Panc1 (cell line): ENCODE results near the gene IFIH1. TPM values are rescaled to one million over a fixed set of nuclear protein-coding genes. Genes with fewer than 3 reads are reported as not detected.

Source experiments
- ATAC-seq: fragments of 200-7000 bp; cut with Tn5 transposase; 2 replicates; pipeline ENCODE4 v1.9.1; 2020; ENCODE audit warnings: mild to moderate bottlenecking, moderate library complexity
- BruUV-seq: library from RNA; stranded (reverse); fragments of 400-500 nt; replicated peaks from 2 replicates; lab custom pipeline; 2021; lab: Mats Ljungman, UMichigan
- CTCF ChIA-PET: fragments of 300-600 bp; sonication (Branson Sonifier 250); formaldehyde crosslinking; loops from one replicate; lab custom pipeline; 2022; ENCODE audit warnings: antibody characterized with exemption; lab: Charles Lee
- POLR2A ChIA-PET: fragments of 300-600 bp; sonication (Branson Sonifier 250); formaldehyde crosslinking; loops from one replicate; lab custom pipeline; 2022; ENCODE audit warnings: antibody characterized with exemption; lab: Charles Lee
- DNase-seq: peaks from one replicate; pipeline ENCODE4 v3.0.0-alpha.2; 2010; ENCODE audit warnings: low read depth, low spot score
- H3K27ac ChIP-seq: 2 replicates; pipeline ENCODE4 v1.5.1; 2011; ENCODE audit warnings: mild to moderate bottlenecking, low read length, inconsistent platforms
- H3K27me3 ChIP-seq: fragments of 200-500 bp; sonication (Bioruptor generic); 2 replicates; pipeline ENCODE4 v1.6.0; 2014; ENCODE audit warnings: low read length, inconsistent platforms; ENCODE audit not compliant: control insufficient read depth, insufficient read depth
- H3K36me3 ChIP-seq: fragments of 200-500 bp; sonication (Bioruptor generic); 2 replicates; pipeline ENCODE4 v1.5.1; 2014; ENCODE audit warnings: inconsistent platforms, mild to moderate bottlenecking, low read length, moderate library complexity; ENCODE audit not compliant: control insufficient read depth, insufficient read depth
- H3K4me1 ChIP-seq: 2 replicates; pipeline ENCODE4 v1.5.1; 2011; ENCODE audit warnings: inconsistent platforms, mild to moderate bottlenecking, low read length, moderate library complexity; ENCODE audit not compliant: control insufficient read depth, insufficient read depth
- H3K4me3 ChIP-seq, 2 experiments: 2 replicates each; pipeline ENCODE4 v1.5.1; 2011 to 2012; ENCODE audit warnings: low read depth in 2 of 2, low read length in 2 of 2, mild to moderate bottlenecking in 2 of 2, inconsistent platforms in 1 of 2, moderate library complexity in 1 of 2
- H3K9me3 ChIP-seq: fragments of 200-500 bp; sonication (Bioruptor generic); 2 replicates; pipeline ENCODE4 v1.5.1; 2014; ENCODE audit warnings: low read depth, mild to moderate bottlenecking, inconsistent platforms, low read length, moderate library complexity; ENCODE audit not compliant: control insufficient read depth, insufficient read depth
- POLR2AphosphoS5 ChIP-seq: IDR thresholded peaks from 2 replicates; pipeline ENCODE4 v1.6.1; 2012; ENCODE audit warnings: mild to moderate bottlenecking, low read depth, low read length, moderate library complexity
- SIN3A ChIP-seq: IDR thresholded peaks from 2 replicates; pipeline ENCODE4 v1.6.1; 2012; ENCODE audit warnings: low read depth, mild to moderate bottlenecking, low read length, moderate library complexity, borderline replicate concordance; ENCODE audit not compliant: insufficient read depth
- TCF7L2 ChIP-seq: IDR thresholded peaks from 2 replicates; pipeline ENCODE4 v1.6.1; 2011; ENCODE audit warnings: mild to moderate bottlenecking, low read depth, low read length, inconsistent platforms
- in situ Hi-C: cut with HindIII; loops from 2 replicates; pipeline ENCODE4 v1.10.0; 2016; ENCODE audit warnings: low sequenced_read_pairs, low pct_unique_long_range_greater_than_20kb
- intact Hi-C: fragments of 100-400 bp; cut with micrococcal nuclease; formaldehyde crosslinking; loops from one replicate; pipeline ENCODE4 v1.10.0; 2022; ENCODE audit not compliant: unreplicated experiment
- total RNA-seq: library from RNA; stranded (reverse); gene quantifications from one replicate; pipeline ENCODE4 v1.2.1, GENCODE V29; 2021; ENCODE audit not compliant: unreplicated experiment
- TF ChIP-seq, protein P1 (sequence below), 2 experiments: IDR thresholded peaks; 2 replicates each; pipeline ENCODE4 v1.6.1; 2011 to 2012; ENCODE audit warnings: low read depth in 2 of 2, control low read depth in 1 of 2, low read length in 1 of 2, mild to moderate bottlenecking in 1 of 2, moderate library complexity in 1 of 2; ENCODE audit not compliant: insufficient read depth in 1 of 2
- TF ChIP-seq, protein P2 (sequence below): fragments of 450-650 bp; IDR thresholded peaks from 2 replicates; pipeline ENCODE4 v1.5.1; 2017; ENCODE audit warnings: mild to moderate bottlenecking

Gene IFIH1
- total RNA-seq, 1 experiment from 2014 or later, result 15.4 TPM

DNA sequence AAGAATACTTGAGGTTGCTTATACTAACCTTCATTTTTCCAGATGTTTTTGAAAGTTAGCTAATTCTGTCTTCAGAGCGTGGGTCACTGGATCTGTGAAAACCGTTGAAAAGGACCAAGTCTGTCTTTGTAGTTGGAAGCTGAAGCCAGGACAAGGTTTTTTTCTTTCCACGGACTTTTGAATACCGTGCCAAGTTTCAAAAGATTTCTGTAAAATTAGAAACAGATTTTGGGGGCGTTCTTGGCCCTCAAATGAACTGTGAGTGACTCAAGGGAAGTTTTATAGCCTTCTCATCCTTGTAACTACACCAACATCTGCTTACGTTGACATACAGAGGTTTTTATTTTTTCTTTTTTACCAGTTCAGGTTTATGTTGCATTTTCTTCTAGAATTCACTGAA, 75.2 kb downstream of the IFIH1 start, which contains the start of gene FAP:
FAP (minus strand) TSS at position 152 of the 400 bp plus-strand sequence; CDS start at position 34, 118 bp downstream.
- CTCF ChIA-PET, result no interaction called here
- intact Hi-C loops (no loop called here), in situ Hi-C loops (no loop called here)
- no peaks in the 10 kb centered on the region for H3K27me3 ChIP-seq
- H3K4me3 ChIP-seq, result peak within 1 kb of the TSS in 1 of 2 experiments; percentile 30; a peak in 1 of 4 replicates
- TF ChIP-seq, protein P1, sequence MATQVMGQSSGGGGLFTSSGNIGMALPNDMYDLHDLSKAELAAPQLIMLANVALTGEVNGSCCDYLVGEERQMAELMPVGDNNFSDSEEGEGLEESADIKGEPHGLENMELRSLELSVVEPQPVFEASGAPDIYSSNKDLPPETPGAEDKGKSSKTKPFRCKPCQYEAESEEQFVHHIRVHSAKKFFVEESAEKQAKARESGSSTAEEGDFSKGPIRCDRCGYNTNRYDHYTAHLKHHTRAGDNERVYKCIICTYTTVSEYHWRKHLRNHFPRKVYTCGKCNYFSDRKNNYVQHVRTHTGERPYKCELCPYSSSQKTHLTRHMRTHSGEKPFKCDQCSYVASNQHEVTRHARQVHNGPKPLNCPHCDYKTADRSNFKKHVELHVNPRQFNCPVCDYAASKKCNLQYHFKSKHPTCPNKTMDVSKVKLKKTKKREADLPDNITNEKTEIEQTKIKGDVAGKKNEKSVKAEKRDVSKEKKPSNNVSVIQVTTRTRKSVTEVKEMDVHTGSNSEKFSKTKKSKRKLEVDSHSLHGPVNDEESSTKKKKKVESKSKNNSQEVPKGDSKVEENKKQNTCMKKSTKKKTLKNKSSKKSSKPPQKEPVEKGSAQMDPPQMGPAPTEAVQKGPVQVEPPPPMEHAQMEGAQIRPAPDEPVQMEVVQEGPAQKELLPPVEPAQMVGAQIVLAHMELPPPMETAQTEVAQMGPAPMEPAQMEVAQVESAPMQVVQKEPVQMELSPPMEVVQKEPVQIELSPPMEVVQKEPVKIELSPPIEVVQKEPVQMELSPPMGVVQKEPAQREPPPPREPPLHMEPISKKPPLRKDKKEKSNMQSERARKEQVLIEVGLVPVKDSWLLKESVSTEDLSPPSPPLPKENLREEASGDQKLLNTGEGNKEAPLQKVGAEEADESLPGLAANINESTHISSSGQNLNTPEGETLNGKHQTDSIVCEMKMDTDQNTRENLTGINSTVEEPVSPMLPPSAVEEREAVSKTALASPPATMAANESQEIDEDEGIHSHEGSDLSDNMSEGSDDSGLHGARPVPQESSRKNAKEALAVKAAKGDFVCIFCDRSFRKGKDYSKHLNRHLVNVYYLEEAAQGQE (IDR thresholded peaks at IDR 0.05; ENCODE audit: insufficient read depth in 1 of 2, low read depth in 2 of 2, low read length in 1 of 2), result no peak
- TF ChIP-seq POLR2AphosphoS5 (no peak), SIN3A (no peak), TCF7L2 (no peak)
- TF ChIP-seq, protein P2, sequence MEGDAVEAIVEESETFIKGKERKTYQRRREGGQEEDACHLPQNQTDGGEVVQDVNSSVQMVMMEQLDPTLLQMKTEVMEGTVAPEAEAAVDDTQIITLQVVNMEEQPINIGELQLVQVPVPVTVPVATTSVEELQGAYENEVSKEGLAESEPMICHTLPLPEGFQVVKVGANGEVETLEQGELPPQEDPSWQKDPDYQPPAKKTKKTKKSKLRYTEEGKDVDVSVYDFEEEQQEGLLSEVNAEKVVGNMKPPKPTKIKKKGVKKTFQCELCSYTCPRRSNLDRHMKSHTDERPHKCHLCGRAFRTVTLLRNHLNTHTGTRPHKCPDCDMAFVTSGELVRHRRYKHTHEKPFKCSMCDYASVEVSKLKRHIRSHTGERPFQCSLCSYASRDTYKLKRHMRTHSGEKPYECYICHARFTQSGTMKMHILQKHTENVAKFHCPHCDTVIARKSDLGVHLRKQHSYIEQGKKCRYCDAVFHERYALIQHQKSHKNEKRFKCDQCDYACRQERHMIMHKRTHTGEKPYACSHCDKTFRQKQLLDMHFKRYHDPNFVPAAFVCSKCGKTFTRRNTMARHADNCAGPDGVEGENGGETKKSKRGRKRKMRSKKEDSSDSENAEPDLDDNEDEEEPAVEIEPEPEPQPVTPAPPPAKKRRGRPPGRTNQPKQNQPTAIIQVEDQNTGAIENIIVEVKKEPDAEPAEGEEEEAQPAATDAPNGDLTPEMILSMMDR, result no peak
- no peaks in the 10 kb centered on the region for H3K4me1 ChIP-seq
- H3K27ac ChIP-seq, result no peak within 1 kb of the TSS
- H3K36me3 ChIP-seq, result no peaks in the 10 kb centered on the region
- no TSS peak for BruUV-seq
- DNase-seq (no peak), ATAC-seq (no peak)
- POLR2A ChIA-PET, result no interaction called here
- H3K9me3 ChIP-seq, result no peaks in the 10 kb centered on the region

DNA sequence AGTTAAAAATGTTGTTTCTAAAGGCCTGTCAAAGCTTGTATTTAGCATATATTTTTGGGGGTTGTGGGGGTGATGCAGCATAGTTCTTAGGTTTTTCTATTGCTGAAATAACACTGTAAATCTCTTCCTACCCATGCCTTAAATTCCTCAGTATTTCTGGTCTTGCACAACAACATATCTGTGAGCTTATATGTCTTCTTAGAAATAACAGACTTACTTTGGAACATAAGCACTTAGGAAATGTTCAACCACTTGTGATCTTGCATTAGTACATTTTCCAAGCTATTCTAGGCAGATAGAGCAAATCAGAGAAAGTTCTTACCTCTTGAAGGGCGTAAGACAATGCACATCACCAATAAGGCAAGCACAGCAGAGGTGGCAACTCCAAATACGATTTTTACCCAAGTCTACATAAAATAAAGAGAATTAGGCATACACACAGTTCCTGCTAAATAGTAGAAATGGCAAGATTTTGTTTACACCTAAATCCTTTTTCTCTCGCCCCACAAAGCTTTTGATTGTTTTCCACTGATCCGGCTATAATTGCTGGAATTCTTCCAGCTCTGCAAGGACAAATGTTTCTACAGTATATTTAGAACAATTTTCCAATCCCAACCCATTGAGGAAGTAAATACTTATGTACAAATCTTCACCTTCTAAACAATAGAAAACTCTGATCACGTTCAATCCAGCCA, 75.8 kb downstream of the IFIH1 start:
- no peak overlapping the region for H3K27ac ChIP-seq
- CTCF ChIA-PET, result no interaction called here

More for the DNA sequence above, 75.8 kb downstream of the IFIH1 start:
- peak overlapping the region in 1 of 2 experiments; percentile 30; a peak in 1 of 4 replicates for H3K4me3 ChIP-seq
- no TSS peak for BruUV-seq
- TF ChIP-seq TCF7L2 (no peak), SIN3A (no peak), POLR2AphosphoS5 (no peak)
- TF ChIP-seq, protein P1 (IDR thresholded peaks at IDR 0.05; ENCODE audit: insufficient read depth in 1 of 2, low read depth in 2 of 2, low read length in 1 of 2), result no peak
- TF ChIP-seq, protein P2, result no peak
- H3K27me3 ChIP-seq, result no peaks in the 10 kb centered on the region
- DNase-seq, result no peak
- intact Hi-C loops (no loop called here), in situ Hi-C loops (no loop called here)
- H3K4me1 ChIP-seq, result no peaks in the 10 kb centered on the region
- H3K36me3 ChIP-seq, result no peaks in the 10 kb centered on the region
- H3K9me3 ChIP-seq, result no peaks in the 10 kb centered on the region
- POLR2A ChIA-PET, result no interaction called here
- ATAC-seq, result no peak
